NCI-H82 (cell line): ENCODE results near the gene OR5A2.
"Not testable (repeated sequence)": the region's sequence is repeated elsewhere in the genome, so short reads cannot be mapped to it uniquely, and the experiment has no call there.

ENCODE experiments used
- DNase-seq: peaks from one replicate; lab custom pipeline; 2025; lab: John Stamatoyannopoulos, UW

OR5A2 gene, protein sequence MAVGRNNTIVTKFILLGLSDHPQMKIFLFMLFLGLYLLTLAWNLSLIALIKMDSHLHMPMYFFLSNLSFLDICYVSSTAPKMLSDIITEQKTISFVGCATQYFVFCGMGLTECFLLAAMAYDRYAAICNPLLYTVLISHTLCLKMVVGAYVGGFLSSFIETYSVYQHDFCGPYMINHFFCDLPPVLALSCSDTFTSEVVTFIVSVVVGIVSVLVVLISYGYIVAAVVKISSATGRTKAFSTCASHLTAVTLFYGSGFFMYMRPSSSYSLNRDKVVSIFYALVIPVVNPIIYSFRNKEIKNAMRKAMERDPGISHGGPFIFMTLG

DNA sequence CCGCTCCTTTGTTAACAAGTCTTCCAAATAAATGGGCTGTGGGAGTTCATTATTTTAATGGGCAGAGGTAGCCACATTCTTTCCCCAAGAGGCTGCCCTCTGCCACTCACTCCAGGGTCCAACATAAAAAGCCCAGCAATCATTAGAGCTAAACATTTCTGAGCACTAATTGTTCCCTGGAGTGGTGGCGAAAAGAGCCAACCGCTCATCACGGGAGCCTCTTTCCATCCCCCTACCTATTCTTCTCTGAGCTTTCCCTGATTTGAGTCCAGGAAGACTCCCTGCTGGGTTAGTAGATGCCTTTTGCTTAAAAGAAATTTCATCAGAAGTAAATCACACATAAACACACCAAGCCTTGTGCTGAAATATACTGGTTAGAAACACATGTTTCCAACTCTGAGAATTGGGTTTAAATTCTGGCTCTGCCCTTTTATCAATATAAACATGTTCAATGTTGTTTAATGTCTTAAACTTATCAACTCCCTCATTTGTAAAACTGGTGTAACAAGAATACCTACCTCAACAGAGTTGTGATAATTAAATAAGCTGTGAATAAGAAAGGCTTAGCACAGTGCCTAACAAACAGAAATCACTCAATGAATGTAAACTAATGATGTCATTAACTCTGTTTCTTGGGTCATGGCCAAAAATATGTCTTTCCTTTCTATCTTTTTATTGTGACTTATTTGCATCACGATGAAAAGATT is at the start of gene OR5A2:
TSS of gene OR5A2 (minus strand) at position 53 of the 707 bp plus-strand sequence. CDS start 3,460 bp downstream, outside the sequence.
- no peak for DNase-seq

DNA sequence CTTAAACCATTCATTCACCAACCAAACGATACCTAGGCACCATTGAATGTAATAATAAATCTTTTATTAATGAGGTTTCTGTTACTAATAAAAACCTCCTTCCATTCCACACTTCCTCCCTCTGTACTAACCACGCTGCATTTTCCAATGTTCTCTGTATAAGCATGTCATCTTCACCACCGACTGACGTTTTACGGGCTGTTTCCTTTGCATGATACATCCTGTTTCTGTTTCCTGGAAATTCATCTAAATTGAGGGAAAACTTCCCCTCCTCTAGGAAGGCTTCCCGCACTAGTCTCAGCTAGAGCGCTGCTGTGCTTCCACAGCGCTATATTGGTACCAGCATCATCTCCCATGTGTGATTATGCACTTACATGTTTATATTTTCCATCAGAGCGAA is 49.0 kb upstream of the OR5A2 start:
- no peak for DNase-seq

DNA sequence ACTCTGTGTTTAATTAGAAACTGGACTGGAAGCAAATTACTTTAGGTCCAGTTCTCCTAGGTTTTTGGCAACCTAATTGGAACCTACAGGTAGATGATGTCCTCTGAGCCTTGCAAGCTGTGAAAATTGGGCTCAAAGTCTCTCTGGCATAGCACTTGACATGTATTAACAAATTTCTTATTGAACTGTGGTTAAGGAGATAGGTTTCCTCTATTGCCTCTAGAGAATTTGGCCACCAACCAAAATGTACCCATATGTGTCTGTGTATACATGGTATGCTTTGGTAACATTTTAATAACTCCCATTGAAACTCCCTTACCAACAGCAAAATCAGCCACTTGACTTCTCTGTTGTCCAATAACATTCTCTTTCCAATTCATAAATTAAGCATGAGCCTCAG is 46.8 kb upstream of the OR5A2 start, which contains the start of gene OR4D10:
TSS of gene OR4D10 (plus strand) at position 301 of the 400 bp plus-strand sequence. CDS start 4,115 bp downstream, outside the sequence.
- DNase-seq = no peak

DNA sequence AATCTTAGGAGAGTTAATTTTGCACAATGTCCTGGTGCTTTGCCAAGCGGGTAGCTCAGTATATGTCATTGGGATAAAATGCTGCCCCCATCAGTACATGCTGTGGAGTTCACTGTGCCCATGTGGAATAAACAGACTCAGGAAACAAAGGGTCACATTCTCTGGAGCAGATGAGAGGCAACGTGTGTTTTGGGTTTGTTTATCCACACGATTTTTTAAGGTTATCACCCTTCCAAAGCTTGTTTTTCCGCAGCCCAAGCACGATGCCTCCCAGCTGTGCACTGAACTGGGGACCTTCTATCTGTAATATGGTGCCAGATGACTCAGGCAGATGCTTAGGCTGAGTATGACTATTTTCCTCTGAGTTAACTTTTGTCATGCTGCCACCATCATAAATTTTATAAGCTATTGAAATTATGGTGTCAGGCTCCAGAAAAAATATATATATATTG is 37.0 kb upstream of the OR5A2 start:
- no peak for DNase-seq

DNA sequence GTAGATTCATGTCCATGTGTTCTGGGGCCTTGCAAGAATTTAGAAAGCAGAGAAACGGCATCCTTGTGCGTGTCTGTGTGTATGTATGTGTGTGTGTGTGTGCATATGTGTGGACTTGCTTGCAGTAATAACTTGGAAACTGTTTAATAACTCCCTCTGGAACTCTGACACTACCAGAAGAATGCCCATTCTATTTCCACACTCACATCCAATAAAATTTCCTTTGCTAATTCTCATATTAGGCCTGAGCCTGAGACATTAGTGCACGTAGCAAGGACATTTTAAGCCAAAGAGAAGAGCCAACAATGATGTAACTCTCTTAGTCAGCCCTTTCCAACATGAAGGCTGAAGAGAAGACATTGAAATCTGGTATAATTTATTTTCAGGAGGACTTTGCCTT is 33.7 kb upstream of the OR5A2 start:
- no peak for DNase-seq

DNA sequence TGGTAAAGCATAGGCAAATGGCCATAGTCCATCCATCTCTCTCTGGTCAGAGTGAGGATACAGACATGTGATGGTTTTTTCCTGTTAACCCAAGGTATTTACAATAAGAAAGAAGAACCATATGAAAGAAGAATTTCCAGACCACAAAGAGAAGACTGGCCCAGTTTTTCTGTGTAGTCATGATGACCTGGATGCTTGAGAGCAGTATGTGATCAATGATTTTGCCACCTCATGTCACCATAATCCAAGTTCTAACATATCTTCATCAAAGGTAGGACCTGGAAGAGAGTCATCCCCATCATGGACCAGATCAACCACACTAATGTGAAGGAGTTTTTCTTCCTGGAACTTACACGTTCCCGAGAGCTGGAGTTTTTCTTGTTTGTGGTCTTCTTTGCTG is 30.4 kb upstream of the OR5A2 start, which contains the start of gene OR4D6:
TSS of gene OR4D6 (plus strand) at position 301 of the 400 bp plus-strand sequence. CDS start at position 301, 0 bp downstream.
- DNase-seq = no peak

DNA sequence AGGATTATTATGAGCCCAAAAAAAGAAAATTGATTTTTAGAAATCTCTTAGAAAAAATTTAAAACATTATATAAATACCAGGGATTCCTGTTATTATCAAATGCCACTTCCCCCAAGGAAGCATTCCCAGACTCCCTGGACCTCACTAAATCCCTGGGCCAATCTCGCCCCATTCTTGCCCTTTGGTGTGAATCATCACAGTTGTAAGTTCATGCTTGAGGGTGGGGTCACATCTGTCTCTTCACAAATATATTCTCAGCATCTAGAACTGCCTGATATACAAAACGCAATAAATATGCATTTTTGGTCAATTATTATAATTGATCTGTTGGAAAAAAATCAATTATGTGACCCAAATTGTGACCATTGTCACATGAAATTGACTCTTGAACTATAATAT is 22.3 kb upstream of the OR5A2 start:
- DNase-seq = no peak

DNA sequence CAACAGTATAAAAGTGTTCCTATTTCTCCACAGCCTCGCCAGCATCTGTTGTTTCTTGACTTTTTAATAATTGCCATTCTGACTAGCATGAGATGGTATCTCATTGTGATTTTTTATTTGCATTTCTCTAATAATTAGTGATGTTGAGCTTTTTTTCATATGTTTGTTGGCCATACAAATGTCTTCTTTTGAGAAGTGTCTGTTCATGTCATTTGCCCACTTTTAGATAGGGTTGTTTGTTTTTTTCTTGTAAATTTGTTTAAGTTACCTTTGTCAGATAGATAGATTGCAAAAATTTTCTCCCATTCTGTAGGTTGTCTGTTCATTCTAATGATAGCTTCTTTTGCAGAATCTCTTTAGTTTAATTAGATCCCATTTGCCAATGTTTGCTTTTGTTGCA is 19.4 kb upstream of the OR5A2 start:
- not testable (repeated sequence) for DNase-seq

DNA sequence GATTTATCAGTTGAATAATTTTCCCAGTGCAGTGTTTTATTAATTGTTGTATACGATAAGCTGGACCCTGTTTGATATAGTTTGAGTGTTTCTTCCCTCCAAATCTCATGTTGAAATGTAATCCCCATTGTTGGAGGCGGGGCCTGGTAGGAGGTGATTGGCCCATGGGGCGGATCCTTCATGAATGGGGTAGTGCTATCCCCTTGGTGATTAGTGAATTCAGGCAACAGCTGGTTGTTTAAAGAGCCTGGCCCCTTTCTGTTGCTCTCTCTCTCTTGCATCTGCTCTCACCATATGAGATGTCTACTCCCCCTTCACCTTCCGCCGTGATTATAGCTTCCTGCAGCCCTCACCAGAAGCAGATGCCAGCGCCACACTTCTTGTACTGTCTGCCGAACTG is 11.6 kb upstream of the OR5A2 start:
- peak; percentile 91 for DNase-seq

DNA sequence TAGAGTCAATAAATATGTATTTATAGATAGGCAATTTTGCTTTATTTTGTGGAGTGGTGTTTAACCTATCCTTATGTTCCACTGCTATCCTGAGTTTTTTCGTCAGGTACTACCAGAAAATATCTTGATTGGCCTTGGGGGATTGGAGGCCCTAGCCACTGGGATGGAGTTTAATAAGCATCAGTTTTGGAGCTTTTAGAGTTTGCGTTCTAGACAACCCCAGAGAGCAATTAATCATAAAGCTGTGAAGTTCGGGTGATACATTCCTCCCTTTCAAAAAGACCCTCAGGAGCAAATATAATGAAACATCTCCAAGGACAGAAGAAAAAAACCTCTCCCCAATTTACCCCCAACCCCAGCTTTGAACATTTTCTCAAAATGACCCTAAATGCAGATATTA is 10.0 kb upstream of the OR5A2 start, which contains the start of gene OR5A1:
TSS of gene OR5A1 (plus strand) at position 301 of the 400 bp plus-strand sequence. CDS start 6,700 bp downstream, outside the sequence.
- DNase-seq = no peak

DNA sequence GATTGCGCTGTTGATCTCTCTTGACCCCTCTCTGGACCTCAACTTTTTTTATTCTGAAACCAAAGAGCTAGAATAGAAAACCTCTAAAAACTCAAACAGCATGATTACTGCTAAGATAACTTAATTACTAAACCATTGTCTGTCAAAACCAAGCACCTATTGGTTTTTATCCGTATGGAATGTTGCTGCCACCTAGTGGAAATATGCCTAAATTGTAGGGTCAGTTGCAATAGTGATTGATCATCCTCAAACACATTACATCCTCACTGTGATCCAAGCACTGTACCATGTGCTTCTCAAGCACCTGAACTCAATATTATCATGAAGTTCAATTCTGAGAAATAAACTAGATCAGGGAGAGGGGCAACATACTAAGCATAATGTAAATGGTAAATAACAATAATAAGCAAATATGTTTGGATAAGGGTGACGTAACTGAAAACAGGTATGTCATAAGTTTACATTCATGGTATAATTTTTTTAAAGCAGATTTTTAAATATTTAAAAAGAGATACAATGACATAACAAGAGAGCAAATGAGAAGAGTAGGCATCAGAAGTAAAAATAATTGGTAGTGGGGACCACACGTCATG is 3.8 kb upstream of the OR5A2 start:
- peak; percentile 78 for DNase-seq

DNA sequence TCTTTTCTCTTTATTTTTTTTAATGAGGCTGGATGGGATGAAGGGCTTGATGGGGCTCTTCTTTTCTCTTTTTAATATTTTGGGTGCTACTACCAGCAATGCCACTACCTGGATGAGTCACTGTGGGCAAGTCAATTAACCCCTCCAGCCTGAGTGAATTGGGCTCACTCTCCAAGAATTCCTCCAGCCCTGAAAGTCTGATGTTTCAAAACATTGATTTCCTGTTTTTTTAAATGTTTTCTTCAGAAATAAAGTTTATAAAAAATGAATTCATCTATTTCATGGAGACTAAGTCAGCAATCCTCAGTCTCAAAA is 812 bp upstream of the OR5A2 start:
- no peak for DNase-seq

DNA sequence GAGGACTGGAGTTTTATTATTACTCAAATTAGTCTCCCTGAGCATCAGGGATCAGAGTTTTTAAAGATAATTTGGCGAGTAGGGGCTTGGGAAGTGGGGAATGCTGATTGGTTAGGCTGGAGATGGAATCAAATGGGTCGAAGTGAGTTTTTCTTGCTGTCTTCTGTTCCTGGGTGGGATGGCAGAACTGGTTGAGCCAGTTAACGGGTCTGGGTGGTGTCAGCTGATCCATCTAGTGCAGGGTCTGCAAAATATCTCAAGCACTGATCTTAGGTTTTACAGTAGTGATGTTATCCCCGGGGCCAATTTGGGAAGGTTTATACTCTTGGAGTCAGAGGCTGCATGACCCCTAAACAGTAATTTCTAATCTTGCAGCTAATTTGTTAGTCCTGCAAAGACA is 1.1 kb downstream of the OR5A2 start:
- no peak for DNase-seq

DNA sequence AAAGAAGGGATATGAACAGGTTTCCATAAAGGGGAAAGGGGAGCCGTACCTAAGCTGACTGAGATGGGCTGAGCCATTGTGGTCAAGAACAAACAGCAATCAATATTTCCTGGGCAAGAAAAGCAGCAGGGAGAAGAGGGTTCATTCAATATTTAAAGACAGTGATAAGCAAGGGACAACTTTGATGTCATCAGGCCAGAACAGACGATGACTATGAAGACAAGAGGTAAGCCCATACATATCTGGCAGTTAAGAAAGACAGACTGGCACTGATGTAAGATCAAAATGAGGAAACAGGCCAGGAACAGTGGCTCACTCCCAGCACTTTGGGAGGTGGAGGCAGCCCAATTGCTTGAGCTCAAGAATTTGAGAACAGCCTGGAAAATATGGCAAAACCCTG is 2.4 kb downstream of the OR5A2 start:
- DNase-seq = no peak

DNA sequence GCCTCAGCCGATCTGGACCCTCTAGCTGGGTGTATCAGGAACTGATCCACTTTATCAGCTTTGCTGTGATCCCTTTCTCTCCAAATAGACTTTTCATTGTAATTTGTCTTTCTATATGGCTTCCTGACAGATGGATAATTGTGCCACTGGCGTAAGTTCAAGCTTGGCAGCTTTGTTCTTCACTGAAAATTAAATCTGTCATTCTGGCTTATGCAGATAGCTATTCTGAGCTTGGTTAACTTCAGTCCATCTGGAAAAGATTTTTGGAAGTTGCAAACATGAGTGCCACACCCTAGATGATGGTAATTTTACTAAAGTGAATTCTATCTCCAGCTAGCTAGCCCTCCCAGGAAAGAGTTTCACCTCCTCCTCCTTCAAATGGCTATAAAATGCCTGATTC is 8.1 kb downstream of the OR5A2 start:
- DNase-seq = peak; percentile 65

DNA sequence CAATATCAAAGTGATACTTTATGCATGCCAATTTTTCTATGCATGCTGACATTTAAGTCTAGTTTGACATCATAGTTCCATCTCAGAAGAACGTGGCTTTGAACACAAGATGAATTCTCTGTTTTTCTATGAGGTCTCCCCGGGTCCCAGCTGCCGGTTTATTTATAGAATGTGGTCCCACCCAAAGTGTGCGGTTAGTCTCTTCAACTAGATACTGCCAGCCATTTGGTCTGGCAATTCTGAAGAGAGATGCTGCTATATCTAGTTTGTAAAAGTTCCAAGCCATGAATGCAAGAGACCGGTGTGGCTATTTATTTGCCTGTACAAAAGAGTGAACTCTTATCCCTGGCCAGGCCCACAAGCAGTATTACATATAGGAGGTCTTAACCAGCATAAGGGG is 9.2 kb downstream of the OR5A2 start:
- no peak for DNase-seq

DNA sequence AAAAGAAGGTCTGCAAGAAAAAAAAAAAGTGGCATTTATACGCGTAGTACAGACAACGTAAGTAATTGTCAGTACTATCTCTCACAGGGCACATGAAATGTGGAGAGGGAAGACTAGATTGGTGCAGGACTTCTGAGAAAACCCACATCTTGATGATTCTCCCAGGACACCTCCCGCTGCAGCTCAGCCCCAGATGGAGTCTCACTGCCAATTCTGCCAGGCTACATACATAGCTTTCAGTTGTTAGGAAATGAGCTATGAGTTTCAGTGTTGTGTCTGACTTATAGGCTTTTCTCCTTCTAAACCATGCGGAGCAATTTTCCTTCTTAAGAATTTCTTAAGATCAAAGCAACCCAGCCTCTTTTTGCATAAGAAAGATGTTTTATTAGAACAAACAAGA is 9.6 kb downstream of the OR5A2 start:
- DNase-seq = no peak

DNA sequence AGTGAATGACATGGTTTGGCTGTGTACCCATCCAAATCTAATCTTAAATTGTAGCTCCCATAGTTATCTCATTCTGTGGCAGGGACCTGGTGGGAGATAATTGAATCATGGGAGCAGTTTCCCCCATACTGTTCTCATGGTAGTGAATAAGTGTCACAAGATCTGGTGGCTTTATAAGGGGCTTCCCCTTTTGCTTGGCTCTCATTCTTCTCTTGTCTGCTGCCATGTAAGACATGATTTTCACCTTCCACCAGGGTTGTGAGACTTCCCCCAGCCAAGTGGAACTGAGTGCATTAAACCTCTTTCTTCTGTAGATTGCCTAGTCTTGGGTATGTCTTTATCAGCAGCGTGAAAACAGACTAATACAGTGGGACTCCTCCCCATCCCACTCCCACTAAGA is 11.1 kb downstream of the OR5A2 start:
- DNase-seq = no peak

DNA sequence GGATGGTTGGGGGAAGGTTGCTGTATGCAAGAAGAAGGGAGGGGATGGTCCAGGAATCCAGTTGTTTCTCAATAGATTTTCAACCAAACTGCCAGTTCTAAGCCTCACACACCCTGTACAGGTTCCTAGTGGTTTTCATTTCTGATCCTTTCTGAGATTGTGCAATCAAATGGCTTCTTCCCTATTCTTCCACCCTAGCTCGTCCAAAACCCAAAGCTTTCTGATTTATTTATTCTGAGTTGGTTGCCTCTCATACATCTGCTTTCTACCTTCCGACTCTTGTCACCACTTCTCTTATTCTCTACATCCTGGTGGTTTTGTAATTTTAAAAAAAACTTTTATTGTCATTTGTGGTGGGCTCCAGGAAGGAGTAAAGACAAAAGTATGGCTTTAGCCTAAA is 12.6 kb downstream of the OR5A2 start:
- no peak for DNase-seq

DNA sequence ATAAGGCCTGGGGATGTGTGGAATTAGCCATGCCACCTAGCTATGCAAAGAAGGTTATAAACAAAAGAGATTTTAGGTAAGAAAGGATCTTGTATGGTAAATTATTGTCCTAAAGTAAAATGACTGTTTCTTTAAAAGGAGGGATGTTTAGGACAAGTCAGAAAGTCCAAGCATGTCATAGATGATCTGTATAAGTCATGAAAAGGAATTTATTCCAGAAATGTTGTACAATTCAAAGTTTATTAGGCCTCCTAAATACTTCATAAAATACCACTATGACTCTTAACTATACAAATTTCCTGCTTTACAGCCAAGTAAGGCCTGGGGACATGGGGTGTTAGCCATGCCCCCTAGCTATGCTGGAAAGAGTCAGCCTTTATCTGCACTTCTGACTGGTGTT is 22.7 kb downstream of the OR5A2 start:
- DNase-seq = no peak

DNA sequence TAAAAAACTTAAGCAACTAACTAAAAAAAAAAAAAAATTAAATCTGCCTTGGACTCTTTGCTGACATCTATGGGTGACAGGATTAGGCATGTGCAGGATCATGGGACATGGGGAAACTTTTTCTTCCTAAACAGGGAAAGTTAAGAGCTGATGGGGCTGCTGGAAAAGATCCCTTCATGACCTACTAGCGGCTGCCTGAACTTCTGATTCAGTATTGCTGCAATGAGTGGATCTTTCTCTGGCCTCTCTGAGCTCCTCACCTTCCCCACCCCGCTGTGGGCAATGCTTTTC is 25.0 kb downstream of the OR5A2 start:
- no peak for DNase-seq

DNA sequence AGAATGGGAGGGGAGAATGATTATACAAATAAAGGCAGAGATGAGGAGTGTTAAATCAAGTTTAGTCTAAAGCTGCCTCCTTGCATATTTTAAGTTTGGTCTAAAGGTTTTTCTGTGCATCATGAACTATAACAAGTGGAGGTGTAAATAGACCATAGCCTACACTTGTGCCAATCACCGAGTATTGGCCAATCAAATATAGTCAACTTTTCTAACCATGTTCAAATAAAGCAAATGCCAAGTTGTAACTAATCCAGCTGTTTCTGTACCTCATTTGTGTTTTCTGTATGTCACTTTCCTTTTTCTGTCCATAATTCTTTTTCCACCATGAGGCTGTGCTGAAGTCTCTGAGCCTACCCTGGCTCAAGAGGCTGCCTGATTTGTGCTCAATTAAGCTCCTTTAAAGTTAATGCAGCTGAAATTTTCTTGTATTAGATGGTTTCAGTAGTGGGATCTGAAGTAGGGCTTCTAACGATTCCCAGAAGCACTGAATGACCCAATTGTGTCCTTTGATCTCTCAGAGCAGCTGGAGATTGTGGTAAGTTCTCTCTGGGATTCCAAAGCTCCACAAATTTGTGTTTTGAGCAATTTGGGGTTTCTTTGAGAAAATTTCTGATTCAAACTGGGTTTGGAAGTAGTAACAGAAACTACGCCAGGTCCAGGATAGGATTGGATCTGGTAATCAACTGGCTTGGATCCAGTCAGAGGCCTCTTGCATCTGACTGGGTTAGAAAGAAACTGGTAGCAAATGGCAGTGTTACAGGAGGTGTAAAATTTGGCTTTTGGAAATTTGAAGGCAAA is 25.6 kb downstream of the OR5A2 start:
- DNase-seq = no peak
